Osteoblast (primary cell): ENCODE measurements around the gene CNTROB. TPM values are rescaled to one million over a fixed set of nuclear protein-coding genes. Genes with fewer than 3 reads are reported as not detected.

ENCODE experiments used
- DNase-seq: peaks from one replicate; pipeline ENCODE4 v3.0.0; 2011; ENCODE audit warnings: low spot score, mixed read lengths; ENCODE audit not compliant: insufficient read length; ENCODE audit errors: missing footprints
- H2AFZ ChIP-seq: 2 replicates; pipeline ENCODE4 v1.6.0; 2011; ENCODE audit warnings: mild to moderate bottlenecking, low read length
- H3K27ac ChIP-seq: 2 replicates; pipeline ENCODE4 v1.5.1; 2011; ENCODE audit warnings: mild to moderate bottlenecking, low read depth, low read length, moderate library complexity
- H3K27me3 ChIP-seq: 2 replicates; pipeline ENCODE4 v1.6.0; 2012; ENCODE audit warnings: mild to moderate bottlenecking, control low read depth, inconsistent platforms, low read length, moderate library complexity; ENCODE audit not compliant: insufficient read depth
- H3K36me3 ChIP-seq: 2 replicates; pipeline ENCODE4 v1.5.1; 2011; ENCODE audit warnings: mild to moderate bottlenecking, low read length, control low read depth, moderate library complexity; ENCODE audit not compliant: insufficient read depth
- H3K4me1 ChIP-seq: 2 replicates; pipeline ENCODE4 v1.5.1; 2011; ENCODE audit warnings: mild to moderate bottlenecking, low read length, control low read depth, moderate library complexity; ENCODE audit not compliant: insufficient read depth
- H3K4me2 ChIP-seq: 2 replicates; pipeline ENCODE4 v1.6.0; 2011; ENCODE audit warnings: mild to moderate bottlenecking, low read length; ENCODE audit not compliant: insufficient read depth
- H3K4me3 ChIP-seq: fragments of 200-600 bp; sonication (generic); 3 replicates; pipeline ENCODE4 v1.5.1; 2012; ENCODE audit warnings: mild to moderate bottlenecking, low read length, inconsistent platforms; ENCODE audit not compliant: insufficient read depth
- H3K79me2 ChIP-seq: 2 replicates; pipeline ENCODE4 v1.6.0; 2012; ENCODE audit warnings: mild to moderate bottlenecking, low read length, control low read depth, inconsistent platforms; ENCODE audit not compliant: insufficient read depth
- H3K9me3 ChIP-seq: 2 replicates; pipeline ENCODE4 v1.5.1; 2011; ENCODE audit warnings: low read depth, low read length, control low read depth
- H4K20me1 ChIP-seq: 2 replicates; pipeline ENCODE4 v1.6.0; 2012; ENCODE audit warnings: mild to moderate bottlenecking, low read length, control low read depth; ENCODE audit not compliant: insufficient read depth
- total RNA-seq: library from RNA; depleted of rRNA; stranded (reverse); fragments of >200 nt; gene quantifications from 2 replicates; pipeline ENCODE4 v1.2.3, GENCODE V29; 2012
- TF ChIP-seq, protein P1 (sequence below): IDR thresholded peaks from 2 replicates; pipeline ENCODE4 v1.5.1; 2011; ENCODE audit warnings: mild to moderate bottlenecking, low read depth, low read length, moderate library complexity; ENCODE audit errors: extremely low read depth

Gene CNTROB
- total RNA-seq, 1 donor, result 20.6 TPM

DNA sequence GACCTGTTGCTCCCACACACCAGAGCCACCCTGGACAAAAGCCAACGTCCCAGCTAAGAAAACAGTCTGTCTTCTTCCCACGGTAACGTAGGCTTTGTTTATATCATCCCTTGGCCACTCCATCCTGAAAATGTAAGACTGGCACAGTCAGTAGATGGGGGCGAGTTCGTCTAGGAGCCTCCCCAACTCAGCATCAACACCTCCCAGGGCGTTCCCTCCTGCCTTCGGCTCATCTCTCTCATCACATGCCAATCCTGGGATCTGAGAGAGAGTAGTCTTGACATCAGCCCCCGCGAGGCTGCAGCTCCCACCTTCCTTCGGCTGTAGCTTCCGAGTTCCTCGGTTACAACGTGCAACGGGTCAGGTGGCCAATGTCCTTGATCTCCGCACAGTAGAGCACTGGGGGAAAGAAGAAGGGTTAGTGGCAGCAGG, 16.8 kb upstream of the CNTROB start:
- H3K4me1 ChIP-seq, result peaks cover 24% of the 10 kb centered on the region
- peak; percentile 84 for DNase-seq
- no peaks in the 10 kb centered on the region for H3K9me3 ChIP-seq
- H2AFZ ChIP-seq, result peak overlapping the region; percentile 74
- peak overlapping the region; percentile 70 for H3K27ac ChIP-seq
- H3K36me3 ChIP-seq, result peaks cover 34% of the 10 kb centered on the region
- TF ChIP-seq, protein P1, sequence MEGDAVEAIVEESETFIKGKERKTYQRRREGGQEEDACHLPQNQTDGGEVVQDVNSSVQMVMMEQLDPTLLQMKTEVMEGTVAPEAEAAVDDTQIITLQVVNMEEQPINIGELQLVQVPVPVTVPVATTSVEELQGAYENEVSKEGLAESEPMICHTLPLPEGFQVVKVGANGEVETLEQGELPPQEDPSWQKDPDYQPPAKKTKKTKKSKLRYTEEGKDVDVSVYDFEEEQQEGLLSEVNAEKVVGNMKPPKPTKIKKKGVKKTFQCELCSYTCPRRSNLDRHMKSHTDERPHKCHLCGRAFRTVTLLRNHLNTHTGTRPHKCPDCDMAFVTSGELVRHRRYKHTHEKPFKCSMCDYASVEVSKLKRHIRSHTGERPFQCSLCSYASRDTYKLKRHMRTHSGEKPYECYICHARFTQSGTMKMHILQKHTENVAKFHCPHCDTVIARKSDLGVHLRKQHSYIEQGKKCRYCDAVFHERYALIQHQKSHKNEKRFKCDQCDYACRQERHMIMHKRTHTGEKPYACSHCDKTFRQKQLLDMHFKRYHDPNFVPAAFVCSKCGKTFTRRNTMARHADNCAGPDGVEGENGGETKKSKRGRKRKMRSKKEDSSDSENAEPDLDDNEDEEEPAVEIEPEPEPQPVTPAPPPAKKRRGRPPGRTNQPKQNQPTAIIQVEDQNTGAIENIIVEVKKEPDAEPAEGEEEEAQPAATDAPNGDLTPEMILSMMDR, result no peak
- H3K4me2 ChIP-seq, result peak overlapping the region; percentile 88
- H4K20me1 ChIP-seq, result no peaks in the 10 kb centered on the region
- no peaks in the 10 kb centered on the region for H3K27me3 ChIP-seq
- H3K79me2 ChIP-seq, result no peaks in the 10 kb centered on the region
- peak overlapping the region; percentile 79 for H3K4me3 ChIP-seq

DNA sequence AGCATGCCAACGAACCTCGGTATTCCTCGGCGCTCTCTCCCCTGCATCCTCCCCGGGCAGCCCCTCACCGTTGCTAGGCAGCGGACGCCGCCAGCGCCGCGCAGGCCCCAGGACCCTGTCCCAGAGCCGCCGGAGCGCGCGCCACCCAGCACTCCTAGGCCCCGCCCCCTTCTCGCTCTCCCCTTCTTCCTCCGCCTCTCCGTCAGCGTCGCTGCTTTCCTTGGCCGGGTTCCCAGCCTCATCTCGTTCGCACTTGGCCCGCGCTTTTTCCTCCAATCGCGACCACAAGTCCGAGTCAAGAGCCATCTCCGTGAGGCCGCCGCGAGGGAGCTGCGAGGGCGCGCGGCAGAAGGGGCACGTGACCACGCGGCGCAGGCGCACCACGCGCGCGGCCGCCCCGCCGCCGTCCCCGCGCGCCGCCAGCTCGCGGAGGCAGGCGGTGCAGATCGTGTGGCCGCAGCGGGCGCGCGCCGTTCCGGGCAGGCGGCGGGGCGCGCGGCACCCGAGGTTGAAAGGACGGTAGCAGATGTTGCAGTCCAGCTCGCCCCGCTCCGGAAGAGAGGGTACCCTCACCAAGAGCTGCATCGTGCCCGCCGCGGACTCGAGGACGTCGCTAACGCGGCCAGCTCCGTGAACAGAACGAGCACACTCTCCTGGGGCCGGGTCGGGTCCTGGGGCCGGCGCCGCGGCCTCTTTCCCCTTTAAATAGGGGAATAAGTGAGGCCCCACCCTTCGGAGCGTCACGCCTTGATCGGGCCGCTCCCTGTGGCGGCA, 16.2 kb upstream of the CNTROB start, which contains the start of gene RNF227:
Gene RNF227, minus strand, starts transcription at position 679 of the 774 bp plus-strand sequence. Its CDS starts 94 bp downstream, at position 585.
- Histone ChIP-seq H3K9me3 (no peaks in the 10 kb centered on the region), H3K27ac (peak within 1 kb of the TSS; percentile 76), H3K4me1 (peaks cover 24% of the 10 kb centered on the region), H3K4me3 (peak within 1 kb of the TSS; percentile 79), H3K36me3 (peaks cover 28% of the 10 kb centered on the region), H2AFZ (peak within 1 kb of the TSS; percentile 74), H4K20me1 (no peaks in the 10 kb centered on the region), H3K79me2 (no peaks in the 10 kb centered on the region), H3K4me2 (peak within 1 kb of the TSS; percentile 88), H3K27me3 (no peaks in the 10 kb centered on the region)
- peak; percentile 98 for DNase-seq
- TF ChIP-seq, protein P1, result no peak

DNA sequence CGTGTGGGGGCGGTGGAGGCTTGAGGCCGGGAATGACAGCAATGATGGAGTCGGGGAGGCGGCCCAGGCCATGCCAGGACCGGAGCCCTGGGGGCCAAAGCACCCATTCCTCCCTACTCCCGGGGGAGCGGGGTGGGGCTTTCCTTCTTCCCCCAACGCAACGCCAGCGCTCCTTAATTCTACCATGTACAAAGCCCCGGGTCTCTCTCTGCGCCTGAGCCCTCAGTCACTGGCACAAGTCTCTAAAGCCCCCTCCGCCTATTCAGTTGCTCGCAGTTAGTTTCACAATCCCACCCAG, 15.7 kb upstream of the CNTROB start:
- no peaks in the 10 kb centered on the region for H3K79me2 ChIP-seq
- TF ChIP-seq, protein P1, result no peak
- no peaks in the 10 kb centered on the region for H4K20me1 ChIP-seq
- no peaks in the 10 kb centered on the region for H3K27me3 ChIP-seq
- H3K4me2 ChIP-seq, result peak overlapping the region; percentile 88
- peak overlapping the region; percentile 76 for H3K27ac ChIP-seq
- peaks cover 24% of the 10 kb centered on the region for H3K4me1 ChIP-seq
- peaks cover 23% of the 10 kb centered on the region for H3K36me3 ChIP-seq
- H3K9me3 ChIP-seq, result no peaks in the 10 kb centered on the region
- H2AFZ ChIP-seq, result peak overlapping the region; percentile 49
- DNase-seq, result no peak
- H3K4me3 ChIP-seq, result peak overlapping the region; percentile 79

DNA sequence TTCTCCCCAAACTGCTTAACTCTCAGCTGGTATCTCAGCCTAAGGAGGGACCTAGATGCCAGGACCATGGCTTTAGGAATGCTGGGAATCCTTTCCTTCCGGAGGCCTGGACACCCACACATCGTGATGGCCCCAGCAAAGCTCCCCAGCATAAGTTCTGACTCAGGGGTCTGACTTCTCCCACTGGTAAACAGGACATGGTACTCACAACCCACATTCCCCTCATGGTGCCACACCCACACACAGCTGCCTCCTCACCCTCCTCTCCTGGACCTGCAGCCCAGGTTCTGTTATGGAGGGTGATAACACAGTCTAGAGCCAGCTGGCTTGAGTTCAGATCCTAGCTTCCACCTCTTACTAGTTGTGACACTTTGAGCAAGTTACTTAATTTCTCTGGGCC, 15.2 kb upstream of the CNTROB start:
- H3K27ac ChIP-seq, result peak overlapping the region; percentile 76
- peak overlapping the region; percentile 79 for H3K4me3 ChIP-seq
- H3K4me1 ChIP-seq, result peaks cover 24% of the 10 kb centered on the region
- H4K20me1 ChIP-seq, result no peaks in the 10 kb centered on the region
- H3K27me3 ChIP-seq, result no peaks in the 10 kb centered on the region
- peak; percentile 95 for DNase-seq
- TF ChIP-seq, protein P1, result no peak
- H3K9me3 ChIP-seq, result no peaks in the 10 kb centered on the region
- peaks cover 18% of the 10 kb centered on the region for H3K36me3 ChIP-seq
- peak overlapping the region; percentile 88 for H3K4me2 ChIP-seq
- no peaks in the 10 kb centered on the region for H3K79me2 ChIP-seq
- peak overlapping the region; percentile 49 for H2AFZ ChIP-seq
